OCI-LY3 (cell line): ENCODE measurements around the gene CES4A.

Source experiments
- H2AFZ ChIP-seq: fragments of 200-600, 300-600 bp; shearing (Covaris generic); 2 replicates; pipeline ENCODE4 v1.6.0; 2014; ENCODE audit warnings: antibody characterized with exemption, low read depth, low read length
- H3K27ac ChIP-seq: fragments of 200-600, 300-600 bp; sonication (generic); 2 replicates; pipeline ENCODE4 v1.5.1; 2014; ENCODE audit warnings: mild to moderate bottlenecking, low read length, moderate library complexity, mixed read lengths
- H3K27me3 ChIP-seq: fragments of 200-600, 300-600 bp; sonication (generic); 2 replicates; pipeline ENCODE4 v1.6.1; 2014; ENCODE audit warnings: low read depth, low read length, mixed read lengths
- H3K36me3 ChIP-seq: fragments of 200-600, 300-600 bp; sonication (generic); replicated peaks from 2 replicates; pipeline ENCODE3; 2014; ENCODE audit warnings: low read depth, low read length, mixed read lengths
- H3K4me1 ChIP-seq: fragments of 300-600, 200-600 bp; sonication (generic); 2 replicates; pipeline ENCODE4 v1.6.1; 2014; ENCODE audit warnings: low read length, mixed read lengths
- H3K4me2 ChIP-seq: fragments of 200-600, 300-600 bp; sonication (generic); 2 replicates; pipeline ENCODE4 v1.6.1; 2014; ENCODE audit warnings: low read length, mixed read lengths
- H3K4me3 ChIP-seq: fragments of 300-600, 200-600 bp; sonication (generic); 2 replicates; pipeline ENCODE4 v1.5.1; 2014; ENCODE audit warnings: antibody characterized with exemption, mild to moderate bottlenecking, low read length, moderate library complexity
- H3K79me2 ChIP-seq: fragments of 300-600, 200-600 bp; shearing (Covaris generic); 2 replicates; pipeline ENCODE4 v1.6.1; 2014; ENCODE audit warnings: mild to moderate bottlenecking, low read length, mixed read lengths
- H3K9ac ChIP-seq: fragments of 300-600, 200-600 bp; shearing (Covaris generic); 2 replicates; pipeline ENCODE4 v1.6.0; 2014; ENCODE audit warnings: mild to moderate bottlenecking, low read length, moderate library complexity
- H3K9me3 ChIP-seq: fragments of 200-600, 300-600 bp; shearing (Covaris generic); 2 replicates; pipeline ENCODE4 v1.6.1; 2014; ENCODE audit warnings: low read length, mixed read lengths; ENCODE audit not compliant: insufficient read depth
- H4K20me1 ChIP-seq: fragments of 200-600, 300-600 bp; sonication (generic); 2 replicates; pipeline ENCODE4 v1.6.1; 2016; ENCODE audit warnings: low read length, mixed read lengths; ENCODE audit not compliant: insufficient read depth
- EZH2phosphoT487 ChIP-seq: fragments of 200-600 bp; shearing (Covaris generic); IDR thresholded peaks from 2 replicates; pipeline ENCODE4 v1.6.1; 2018; ENCODE audit warnings: antibody characterized with exemption, mixed run types, low read depth
- TF ChIP-seq, protein P1 (sequence below): fragments of 200-600, 300-600 bp; sonication (generic); IDR thresholded peaks from 2 replicates; pipeline ENCODE4 v1.5.1; 2014; ENCODE audit warnings: antibody characterized with exemption, low read length, low read depth

CES4A gene

DNA sequence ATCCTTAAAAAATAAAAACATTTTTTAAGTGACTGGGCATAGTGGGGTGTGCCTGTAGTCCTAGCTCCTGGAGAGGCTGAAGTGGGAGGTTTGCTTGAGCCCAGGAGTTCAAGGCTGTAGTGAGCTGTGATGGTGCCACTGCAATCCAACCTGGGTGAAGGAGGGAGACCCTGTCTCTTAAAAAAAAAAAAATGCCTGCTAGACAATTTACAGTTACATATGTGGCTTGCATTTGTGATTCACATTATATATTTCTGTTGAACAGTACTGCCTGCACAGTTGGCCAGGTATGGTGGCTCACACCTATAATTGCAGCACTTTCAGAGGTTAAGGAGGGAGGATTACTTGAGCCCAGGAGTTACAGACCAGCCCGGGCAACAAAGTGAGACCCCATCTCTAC is 64.0 kb downstream of the CES4A start:
- H3K9ac ChIP-seq = no peak overlapping the region
- no peak overlapping the region for H3K4me2 ChIP-seq
- H3K79me2 ChIP-seq = peaks cover 79% of the 10 kb centered on the region
- no peaks in the 10 kb centered on the region for H3K4me1 ChIP-seq
- no peak overlapping the region for H2AFZ ChIP-seq
- H3K27ac ChIP-seq = no peak overlapping the region
- TF ChIP-seq, protein P1, sequence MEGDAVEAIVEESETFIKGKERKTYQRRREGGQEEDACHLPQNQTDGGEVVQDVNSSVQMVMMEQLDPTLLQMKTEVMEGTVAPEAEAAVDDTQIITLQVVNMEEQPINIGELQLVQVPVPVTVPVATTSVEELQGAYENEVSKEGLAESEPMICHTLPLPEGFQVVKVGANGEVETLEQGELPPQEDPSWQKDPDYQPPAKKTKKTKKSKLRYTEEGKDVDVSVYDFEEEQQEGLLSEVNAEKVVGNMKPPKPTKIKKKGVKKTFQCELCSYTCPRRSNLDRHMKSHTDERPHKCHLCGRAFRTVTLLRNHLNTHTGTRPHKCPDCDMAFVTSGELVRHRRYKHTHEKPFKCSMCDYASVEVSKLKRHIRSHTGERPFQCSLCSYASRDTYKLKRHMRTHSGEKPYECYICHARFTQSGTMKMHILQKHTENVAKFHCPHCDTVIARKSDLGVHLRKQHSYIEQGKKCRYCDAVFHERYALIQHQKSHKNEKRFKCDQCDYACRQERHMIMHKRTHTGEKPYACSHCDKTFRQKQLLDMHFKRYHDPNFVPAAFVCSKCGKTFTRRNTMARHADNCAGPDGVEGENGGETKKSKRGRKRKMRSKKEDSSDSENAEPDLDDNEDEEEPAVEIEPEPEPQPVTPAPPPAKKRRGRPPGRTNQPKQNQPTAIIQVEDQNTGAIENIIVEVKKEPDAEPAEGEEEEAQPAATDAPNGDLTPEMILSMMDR = no peak
- no peak for TF ChIP-seq EZH2phosphoT487
- no peaks in the 10 kb centered on the region for H3K27me3 ChIP-seq
- H3K36me3 ChIP-seq = peaks cover 27% of the 10 kb centered on the region
- no peak overlapping the region for H3K4me3 ChIP-seq
- peaks cover 36% of the 10 kb centered on the region for H4K20me1 ChIP-seq
- H3K9me3 ChIP-seq = no peaks in the 10 kb centered on the region

DNA sequence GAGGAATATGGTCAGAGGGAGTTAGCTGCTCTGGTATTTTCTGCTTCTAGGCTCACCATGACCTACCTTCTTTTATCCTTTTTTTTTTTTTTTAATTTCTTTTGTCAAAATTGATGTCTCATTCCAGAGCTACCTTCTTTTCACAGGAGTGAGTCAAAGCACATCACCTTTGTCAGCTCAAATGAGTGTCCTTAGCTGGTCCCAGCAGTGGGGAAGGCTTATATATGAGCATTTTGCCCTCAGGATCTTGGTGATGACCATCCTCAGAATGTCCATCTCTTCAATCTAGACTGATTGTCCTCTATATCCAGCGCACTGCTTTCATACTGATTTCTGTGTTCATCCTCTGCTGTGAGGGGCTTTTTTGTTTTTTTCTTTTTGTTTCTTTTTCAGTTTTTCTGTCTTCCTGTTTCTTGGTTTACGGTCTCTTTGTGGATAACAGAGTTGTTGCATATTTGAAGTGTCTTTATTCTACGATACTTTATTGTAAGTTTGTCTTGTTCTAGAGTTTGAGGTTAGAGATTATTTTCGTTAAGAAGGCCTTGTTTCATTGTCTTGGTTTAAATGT is 65.5 kb downstream of the CES4A start:
- Histone ChIP-seq H4K20me1 (peaks cover 31% of the 10 kb centered on the region), H3K27ac (no peak overlapping the region)

DNA sequence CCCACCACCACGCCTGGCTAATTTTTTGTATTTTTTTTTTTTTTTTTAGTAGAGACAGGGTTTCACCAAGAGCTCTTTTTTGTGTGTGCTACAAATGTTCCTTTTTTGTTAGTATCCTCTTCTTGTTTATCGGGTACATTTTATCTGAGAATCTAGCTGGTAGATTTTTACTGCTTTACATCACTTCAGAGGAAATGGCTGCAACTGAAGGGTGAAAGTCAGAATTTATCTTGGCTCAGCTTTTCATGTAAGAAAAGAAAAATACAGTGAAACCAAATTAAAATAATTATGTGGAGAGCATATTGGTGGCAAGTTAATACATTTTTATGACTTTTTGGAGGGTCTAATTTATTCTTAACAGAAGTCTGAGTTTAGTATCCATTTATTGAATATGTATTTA is 66.5 kb downstream of the CES4A start:
- TF ChIP-seq, protein P1 = no peak
- no peak for TF ChIP-seq EZH2phosphoT487
- Histone ChIP-seq H3K79me2 (peaks cover 88% of the 10 kb centered on the region), H3K27me3 (no peaks in the 10 kb centered on the region), H4K20me1 (peaks cover 32% of the 10 kb centered on the region), H3K4me1 (no peaks in the 10 kb centered on the region), H3K4me2 (no peak overlapping the region), H3K4me3 (no peak overlapping the region), H3K27ac (no peak overlapping the region), H2AFZ (no peak overlapping the region), H3K36me3 (peaks cover 31% of the 10 kb centered on the region), H3K9me3 (no peaks in the 10 kb centered on the region), H3K9ac (no peak overlapping the region)

More for the DNA sequence above, 65.5 kb downstream of the CES4A start:
- no peaks in the 10 kb centered on the region for H3K9me3 ChIP-seq
- H3K79me2 ChIP-seq = peaks cover 86% of the 10 kb centered on the region
- no peaks in the 10 kb centered on the region for H3K27me3 ChIP-seq
- no peak overlapping the region for H3K4me3 ChIP-seq
- peaks cover 27% of the 10 kb centered on the region for H3K36me3 ChIP-seq
- no peak for TF ChIP-seq EZH2phosphoT487
- TF ChIP-seq, protein P1 = no peak
- H3K4me2 ChIP-seq = no peak overlapping the region
- no peak overlapping the region for H3K9ac ChIP-seq
- H3K4me1 ChIP-seq = no peaks in the 10 kb centered on the region
- no peak overlapping the region for H2AFZ ChIP-seq

DNA sequence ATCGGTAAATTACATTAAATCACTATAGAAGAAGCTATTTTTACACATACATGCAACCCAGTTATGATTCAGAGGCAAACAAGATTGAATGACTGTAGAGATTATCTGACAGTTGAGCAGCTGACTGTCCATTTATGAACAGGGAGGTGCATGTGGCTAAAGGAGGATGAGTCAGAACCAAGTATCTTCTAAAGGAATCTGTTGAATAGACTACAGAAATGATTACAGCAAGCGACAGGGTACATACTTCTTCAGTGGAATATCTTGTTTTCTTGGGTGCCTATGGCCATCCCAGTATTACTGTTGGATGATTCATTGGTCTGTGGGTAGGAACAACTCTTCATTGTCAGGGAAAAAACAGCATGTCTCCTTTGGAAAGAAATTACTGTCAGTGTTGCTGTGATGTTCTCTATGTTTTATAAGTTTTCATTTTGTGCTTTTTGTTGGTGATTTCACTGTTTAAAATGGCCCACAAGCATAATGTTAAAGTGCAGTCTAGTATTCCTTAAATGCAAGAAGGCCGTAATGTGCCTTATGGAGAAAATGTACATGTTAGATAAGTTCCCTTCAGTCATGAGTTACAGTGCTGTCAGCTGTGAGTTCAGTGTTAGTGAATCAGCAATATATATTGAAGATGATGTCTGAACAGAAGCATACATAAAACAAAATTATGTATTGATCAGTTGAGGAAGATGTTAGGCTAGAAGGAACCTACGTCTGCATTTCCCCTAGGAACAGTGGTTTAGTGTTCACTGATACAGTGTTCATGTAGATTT is 67.5 kb downstream of the CES4A start:
- H3K27ac ChIP-seq = no peak overlapping the region
- H3K4me3 ChIP-seq = no peak overlapping the region
- H3K36me3 ChIP-seq = peaks cover 39% of the 10 kb centered on the region
- no peak overlapping the region for H3K4me2 ChIP-seq
- no peak for TF ChIP-seq EZH2phosphoT487
- TF ChIP-seq, protein P1 = no peak
- H3K79me2 ChIP-seq = peaks cover 90% of the 10 kb centered on the region
- no peaks in the 10 kb centered on the region for H3K4me1 ChIP-seq
- no peak overlapping the region for H3K9ac ChIP-seq
- no peaks in the 10 kb centered on the region for H3K9me3 ChIP-seq
- H2AFZ ChIP-seq = no peak overlapping the region
- no peaks in the 10 kb centered on the region for H3K27me3 ChIP-seq
- H4K20me1 ChIP-seq = peaks cover 29% of the 10 kb centered on the region
